GM12878 (cell line): ENCODE results near the gene MAN2C1.

Experiments
- CBFB ChIP-seq: IDR thresholded peaks from 2 replicates; pipeline ENCODE4 v1.6.1; 2016; ENCODE audit warnings: antibody characterized with exemption, low read depth
- CBX5 ChIP-seq: sonication (generic); IDR thresholded peaks from 2 replicates; pipeline ENCODE4 v1.6.1; 2016; ENCODE audit warnings: low read depth, moderate library complexity, mild to moderate bottlenecking, inconsistent platforms
- CEBPB ChIP-seq, 2 experiments: fragments of 150-350 bp in 1 of 2; IDR thresholded peaks; 2 replicates each; pipeline ENCODE4 v1.6.1; 2012 to 2014; ENCODE audit warnings: low read depth in 2 of 2, low read length in 2 of 2, borderline replicate concordance in 1 of 2, inconsistent platforms in 1 of 2
- EP300 ChIP-seq, 2 experiments: fragments of 150-350 bp in 1 of 2; IDR thresholded peaks; 2 replicates each; pipeline ENCODE4 v1.6.1; 2011 to 2012; ENCODE audit warnings: low read depth in 2 of 2, low read length in 2 of 2, borderline replicate concordance in 1 of 2, improper control_type of control experiment in 1 of 2, inconsistent platforms in 1 of 2; ENCODE audit not compliant: control insufficient read depth in 1 of 2
- MAX ChIP-seq: IDR thresholded peaks from 2 replicates; pipeline ENCODE4 v1.6.1; 2012; ENCODE audit warnings: low read depth, low read length, improper control_type of control experiment
- SIN3A ChIP-seq: IDR thresholded peaks from 2 replicates; pipeline ENCODE4 v1.6.1; 2012; ENCODE audit warnings: low read depth, low read length, improper control_type of control experiment
- TAF1 ChIP-seq: IDR thresholded peaks from 2 replicates; pipeline ENCODE4 v1.6.1; 2011; ENCODE audit warnings: mild to moderate bottlenecking, low read depth, low read length, borderline replicate concordance
- ZBTB4 ChIP-seq: fragments of 450-650 bp; formaldehyde crosslinking; IDR thresholded peaks from 2 replicates; pipeline ENCODE4 v1.4.0; 2022; ENCODE audit warnings: mild to moderate bottlenecking, moderate library complexity
- TF ChIP-seq, protein P1 (sequence below): IDR thresholded peaks from 2 replicates; pipeline ENCODE4 v1.6.1; 2012; ENCODE audit warnings: low read depth, low read length, improper control_type of control experiment
- TF ChIP-seq, protein P2 (sequence below), 3 experiments: IDR thresholded peaks in 2 of 3; conservative IDR thresholded peaks in 1 of 3; 2 replicates each; pipeline ENCODE4 v1.5.1; 2011; ENCODE audit warnings: low read depth in 3 of 3, low read length in 3 of 3, mild to moderate bottlenecking in 3 of 3, control low read depth in 2 of 3, moderate library complexity in 2 of 3, inconsistent platforms in 1 of 3, mixed read lengths in 1 of 3; ENCODE audit not compliant: control insufficient read depth in 2 of 3, insufficient read depth in 1 of 3; ENCODE audit errors: extremely low read depth in 1 of 3

GRCh38 chr15:75407083-75407482 lies 38.7 kb upstream of the MAN2C1 start:
- TF ChIP-seq ZBTB4 (CRISPR knock-in tag) (no peak), SIN3A (no peak), TAF1 (no peak), CBX5 (no peak), CEBPB (IDR thresholded peaks at IDR 0.05; ENCODE audit: borderline replicate concordance in 1 of 2, low read depth in 2 of 2, low read length in 2 of 2) (no peak), CBFB (no peak), MAX (no peak), EP300 (IDR thresholded peaks at IDR 0.05; ENCODE audit: borderline replicate concordance in 1 of 2, control insufficient read depth in 1 of 2, low read depth in 2 of 2, low read length in 2 of 2) (no peak)
- TF ChIP-seq, protein P1, sequence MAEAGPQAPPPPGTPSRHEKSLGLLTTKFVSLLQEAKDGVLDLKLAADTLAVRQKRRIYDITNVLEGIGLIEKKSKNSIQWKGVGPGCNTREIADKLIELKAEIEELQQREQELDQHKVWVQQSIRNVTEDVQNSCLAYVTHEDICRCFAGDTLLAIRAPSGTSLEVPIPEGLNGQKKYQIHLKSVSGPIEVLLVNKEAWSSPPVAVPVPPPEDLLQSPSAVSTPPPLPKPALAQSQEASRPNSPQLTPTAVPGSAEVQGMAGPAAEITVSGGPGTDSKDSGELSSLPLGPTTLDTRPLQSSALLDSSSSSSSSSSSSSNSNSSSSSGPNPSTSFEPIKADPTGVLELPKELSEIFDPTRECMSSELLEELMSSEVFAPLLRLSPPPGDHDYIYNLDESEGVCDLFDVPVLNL, result no peak
- TF ChIP-seq, protein P2, sequence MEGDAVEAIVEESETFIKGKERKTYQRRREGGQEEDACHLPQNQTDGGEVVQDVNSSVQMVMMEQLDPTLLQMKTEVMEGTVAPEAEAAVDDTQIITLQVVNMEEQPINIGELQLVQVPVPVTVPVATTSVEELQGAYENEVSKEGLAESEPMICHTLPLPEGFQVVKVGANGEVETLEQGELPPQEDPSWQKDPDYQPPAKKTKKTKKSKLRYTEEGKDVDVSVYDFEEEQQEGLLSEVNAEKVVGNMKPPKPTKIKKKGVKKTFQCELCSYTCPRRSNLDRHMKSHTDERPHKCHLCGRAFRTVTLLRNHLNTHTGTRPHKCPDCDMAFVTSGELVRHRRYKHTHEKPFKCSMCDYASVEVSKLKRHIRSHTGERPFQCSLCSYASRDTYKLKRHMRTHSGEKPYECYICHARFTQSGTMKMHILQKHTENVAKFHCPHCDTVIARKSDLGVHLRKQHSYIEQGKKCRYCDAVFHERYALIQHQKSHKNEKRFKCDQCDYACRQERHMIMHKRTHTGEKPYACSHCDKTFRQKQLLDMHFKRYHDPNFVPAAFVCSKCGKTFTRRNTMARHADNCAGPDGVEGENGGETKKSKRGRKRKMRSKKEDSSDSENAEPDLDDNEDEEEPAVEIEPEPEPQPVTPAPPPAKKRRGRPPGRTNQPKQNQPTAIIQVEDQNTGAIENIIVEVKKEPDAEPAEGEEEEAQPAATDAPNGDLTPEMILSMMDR (IDR thresholded peaks at IDR 0.05 in 2 of 3, conservative IDR thresholded peaks at IDR 0.05 in 1 of 3; ENCODE audit: control insufficient read depth in 2 of 3, extremely low read depth in 1 of 3, insufficient read depth in 1 of 3, low read depth in 3 of 3, low read length in 3 of 3), result no peak
